ENCODE results near the gene TBC1D22A. TPM values are rescaled to one million over a fixed set of nuclear protein-coding genes. Genes with fewer than 3 reads are reported as not detected.

TBC1D22A gene
- total RNA-seq, 2 experiments from 2014 or later, result 22.3 to 43.9 TPM

- DNase-seq (ENCODE audit: low spot score), result no peak
- no peak overlapping the region for H2AFZ ChIP-seq (ENCODE audit: low read length)
- no peaks in the 10 kb centered on the region for H3K79me2 ChIP-seq (ENCODE audit: insufficient read depth, low read depth, low read length)
- no peak overlapping the region for H3K4me3 ChIP-seq (ENCODE audit: low read depth, low read length, poor library complexity, severe bottlenecking)
- BruUV-seq (replicated peaks), result no TSS peak
- no peak overlapping the region for H3K4me2 ChIP-seq (ENCODE audit: low read length)
- H4K20me1 ChIP-seq (ENCODE audit: insufficient read depth, low read length), result no peaks in the 10 kb centered on the region
- CTCF ChIA-PET (ENCODE audit: unreplicated experiment), result no interaction called here
- POLR2A ChIA-PET, result no interaction called here
- H3K9me3 ChIP-seq (ENCODE audit: low read length), result no peaks in the 10 kb centered on the region
- H3K36me3 ChIP-seq (ENCODE audit: insufficient read depth, low read length), result no peaks in the 10 kb centered on the region
- intact Hi-C loops (cut with micrococcal nuclease; ENCODE audit: unreplicated experiment), result no loop called here
- H3K27ac ChIP-seq (ENCODE audit: low read depth, low read length, poor library complexity, severe bottlenecking), result no peak overlapping the region
- no peaks in the 10 kb centered on the region for H3K9me2 ChIP-seq (ENCODE audit: insufficient read depth, low read length)
- no peaks in the 10 kb centered on the region for H3K4me1 ChIP-seq (ENCODE audit: insufficient read depth, low read length, poor library complexity, severe bottlenecking)
- TF ChIP-seq CTCF (conservative IDR thresholded peaks at IDR 0.05; ENCODE audit: low read length) (no peak), EZH2phosphoT487 (IDR thresholded peaks at IDR 0.05; ENCODE audit: borderline replicate concordance, low read depth, low read length) (no peak)
These were observed 389.0 kb downstream of the TBC1D22A start for GRCh38 chr22:47151490-47151889.

DNA sequence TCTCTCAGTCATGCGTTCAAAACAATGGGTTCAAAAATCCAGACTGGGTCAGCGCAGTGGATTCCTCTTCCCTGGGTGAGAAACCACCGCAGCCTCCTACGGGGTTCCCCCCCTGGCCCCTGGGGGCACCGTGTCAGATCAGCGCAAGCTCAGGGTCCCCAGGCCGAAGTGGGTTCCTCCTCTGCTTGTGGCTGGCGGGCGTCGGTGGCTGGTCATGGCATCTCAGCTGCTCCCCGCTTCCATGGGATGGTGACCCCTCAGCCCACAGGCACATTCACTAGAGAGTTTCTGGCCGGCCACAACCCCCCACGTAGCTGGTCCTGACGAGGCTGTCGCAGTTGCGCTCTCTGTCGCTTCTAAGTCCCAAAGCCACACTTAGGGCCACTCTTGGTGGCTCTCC is 389.8 kb downstream of the TBC1D22A start:
- Histone ChIP-seq H4K20me1 (ENCODE audit: insufficient read depth, low read length) (no peaks in the 10 kb centered on the region), H3K79me2 (ENCODE audit: insufficient read depth, low read depth, low read length) (no peaks in the 10 kb centered on the region), H3K36me3 (ENCODE audit: insufficient read depth, low read length) (no peaks in the 10 kb centered on the region), H3K4me1 (ENCODE audit: insufficient read depth, low read length, poor library complexity, severe bottlenecking) (no peaks in the 10 kb centered on the region), H3K4me2 (ENCODE audit: low read length) (no peak overlapping the region), H2AFZ (ENCODE audit: low read length) (no peak overlapping the region), H3K9me2 (ENCODE audit: insufficient read depth, low read length) (no peaks in the 10 kb centered on the region), H3K27ac (ENCODE audit: low read depth, low read length, poor library complexity, severe bottlenecking) (no peak overlapping the region), H3K4me3 (ENCODE audit: low read depth, low read length, poor library complexity, severe bottlenecking) (no peak overlapping the region), H3K9me3 (ENCODE audit: low read length) (no peaks in the 10 kb centered on the region)
- POLR2A ChIA-PET, result no interaction called here
- DNase-seq (ENCODE audit: low spot score), result no peak
- CTCF ChIA-PET (ENCODE audit: unreplicated experiment), result no interaction called here
- intact Hi-C loops (cut with micrococcal nuclease; ENCODE audit: unreplicated experiment), result no loop called here
- no TSS peak for BruUV-seq (replicated peaks)
- TF ChIP-seq EZH2phosphoT487 (IDR thresholded peaks at IDR 0.05; ENCODE audit: borderline replicate concordance, low read depth, low read length) (no peak), CTCF (conservative IDR thresholded peaks at IDR 0.05; ENCODE audit: low read length) (no peak)

DNA sequence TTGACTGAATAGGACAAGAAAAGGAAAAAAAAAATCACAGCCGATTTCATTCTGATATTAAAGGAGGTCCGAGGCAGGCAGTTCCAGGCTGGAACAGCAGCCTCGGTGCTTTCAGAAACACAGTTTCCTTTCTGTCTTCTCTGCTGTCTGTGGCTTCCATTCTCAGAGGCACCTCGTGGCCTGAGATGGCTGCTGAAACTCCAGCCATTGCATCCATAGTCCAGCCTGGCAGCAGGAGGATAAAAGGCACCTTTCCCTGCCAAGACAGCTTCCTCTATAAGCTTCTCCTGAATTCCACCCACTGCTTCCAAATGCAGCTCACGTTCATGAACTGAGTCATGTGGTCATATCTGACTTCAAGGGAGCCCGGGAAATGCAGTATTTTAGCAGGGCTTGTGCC is 390.5 kb downstream of the TBC1D22A start:
- ChIA-PET CTCF (ENCODE audit: unreplicated experiment) (no interaction called here), POLR2A (no interaction called here)
- H3K4me2 ChIP-seq (ENCODE audit: low read length), result no peak overlapping the region
- no peaks in the 10 kb centered on the region for H3K79me2 ChIP-seq (ENCODE audit: insufficient read depth, low read depth, low read length)
- intact Hi-C loops (cut with micrococcal nuclease; ENCODE audit: unreplicated experiment), result no loop called here
- no TSS peak for BruUV-seq (replicated peaks)
- H3K9me2 ChIP-seq (ENCODE audit: insufficient read depth, low read length), result no peaks in the 10 kb centered on the region
- no peaks in the 10 kb centered on the region for H3K4me1 ChIP-seq (ENCODE audit: insufficient read depth, low read length, poor library complexity, severe bottlenecking)
- no peak overlapping the region for H2AFZ ChIP-seq (ENCODE audit: low read length)
- H3K27ac ChIP-seq (ENCODE audit: low read depth, low read length, poor library complexity, severe bottlenecking), result no peak overlapping the region
- no peaks in the 10 kb centered on the region for H4K20me1 ChIP-seq (ENCODE audit: insufficient read depth, low read length)
- DNase-seq (ENCODE audit: low spot score), result no peak
- TF ChIP-seq CTCF (conservative IDR thresholded peaks at IDR 0.05; ENCODE audit: low read length) (no peak), EZH2phosphoT487 (IDR thresholded peaks at IDR 0.05; ENCODE audit: borderline replicate concordance, low read depth, low read length) (no peak)
- H3K36me3 ChIP-seq (ENCODE audit: insufficient read depth, low read length), result no peaks in the 10 kb centered on the region
- H3K4me3 ChIP-seq (ENCODE audit: low read depth, low read length, poor library complexity, severe bottlenecking), result no peak overlapping the region
- H3K9me3 ChIP-seq (ENCODE audit: low read length), result no peaks in the 10 kb centered on the region

Measured in OCI-LY7 (cell line).